H1 (cell line): Measurements from ENCODE around the gene DEDD2. TPM values are rescaled to one million over a fixed set of nuclear protein-coding genes. Genes with fewer than 3 reads are reported as not detected.

Experiments
- HDAC2 ChIP-seq, 2 experiments: fragments of 300-600 bp in 1 of 2; sonication (generic) in 1 of 2; IDR thresholded peaks; 2 replicates each; pipeline ENCODE4 v1.6.1; 2011 to 2012; ENCODE audit warnings: low read depth in 2 of 2, low read length in 2 of 2, mild to moderate bottlenecking in 2 of 2, moderate library complexity in 2 of 2, borderline replicate concordance in 1 of 2, inconsistent platforms in 1 of 2
- RXRA ChIP-seq: IDR thresholded peaks from 2 replicates; pipeline ENCODE4 v1.6.1; 2011; ENCODE audit warnings: low read depth, mild to moderate bottlenecking, low read length, moderate library complexity; ENCODE audit not compliant: insufficient read depth
- polyA plus RNA-seq, 7 experiments: library from polyadenylated mRNA; depleted of rRNA in 3 of 7; stranded (reverse) in 5 of 7; unstranded in 2 of 7; fragments of >200 nt in 5 of 7; fragments of 200-250 nt in 2 of 7; gene quantifications; 1 replicate in 5 of 7; 2 replicates in 1 of 7; 4 replicates in 1 of 7; pipeline versions ENCODE4 v1.2.1 to v1.2.3, GENCODE V29; 2011 to 2013; ENCODE audit warnings: missing spikeins in 2 of 7, mixed read lengths in 2 of 7
- total RNA-seq: library from RNA; stranded (reverse); fragmentation: NEBNext Ultra II Directional; extraction: Animal tissue kit (Norgen Biotek cat#: 25700); gene quantifications from 2 replicates; pipeline ENCODE4 v1.2.1, GENCODE V29; 2021

The DEDD2 gene
- total and polyA plus RNA-seq, 2 of the 8 experiments (the other 6 are each of a cell fraction or from before 2014, with no cell fraction given): 37.8 to 65.0 TPM

- TF ChIP-seq RXRA (no peak), HDAC2 (IDR thresholded peaks at IDR 0.05; ENCODE audit: borderline replicate concordance in 1 of 2, low read depth in 2 of 2, low read length in 2 of 2) (no peak)
These were observed 13.1 kb upstream of the DEDD2 start (continued) for GRCh38 chr19:42230571-42230970.
